Ascending aorta (tissue), 2 donors: ENCODE data around the gene DYNC1I1. TPM values are rescaled to one million over a fixed set of nuclear protein-coding genes. Genes with fewer than 3 reads are reported as not detected.
"Not testable (repeated sequence)": the region's sequence is repeated elsewhere in the genome, so short reads cannot be mapped to it uniquely, and the experiment has no call there.

Source experiments
- DNase-seq, 2 donors: peaks; one replicate each; pipeline ENCODE4 v3.0.0-alpha.2; 2019; ENCODE audit warnings: low spot score in 2 of 2
- H3K27ac ChIP-seq, 2 donors: fragments of 200-600 bp; sonication (generic); one replicate each; pipeline ENCODE4 v1.5.1; 2016 to 2017; ENCODE audit warnings: mild to moderate bottlenecking in 1 of 2
- H3K27me3 ChIP-seq: fragments of 200-600 bp; sonication (generic); one replicate; pipeline ENCODE4 v1.5.1; 2017
- H3K36me3 ChIP-seq, 2 donors: fragments of 200-600 bp; sonication (generic); one replicate each; pipeline ENCODE4 v1.5.1; 2016
- H3K4me1 ChIP-seq, 2 donors: fragments of 200-600 bp; sonication (generic); one replicate each; pipeline ENCODE4 v1.5.1; 2016 to 2017; ENCODE audit warnings: mild to moderate bottlenecking in 1 of 2
- H3K4me3 ChIP-seq, 2 donors: fragments of 200-600 bp; sonication (generic); one replicate each; pipeline ENCODE4 v1.5.1; 2016 to 2017; ENCODE audit warnings: mild to moderate bottlenecking in 1 of 2
- H3K9me3 ChIP-seq, 2 donors: fragments of 200-600 bp; sonication (generic); one replicate each; pipeline ENCODE4 v1.5.1; 2016
- CTCF ChIP-seq, 3 experiments: fragments of 200-600 bp in 2 of 3; fragments of 450-650 bp in 1 of 3; sonication (generic) in 2 of 3; IDR thresholded peaks; one replicate each; pipeline ENCODE4 v1.5.1; 2016 to 2019; ENCODE audit warnings: antibody characterized with exemption in 3 of 3, mild to moderate bottlenecking in 1 of 3, moderate library complexity in 1 of 3
- intact Hi-C: fragments of 100-400 bp; cut with DNase I; formaldehyde crosslinking; loops from one replicate; pipeline ENCODE4 v1.15.1; 2023
- total RNA-seq: library from RNA; depleted of rRNA; stranded (reverse); fragments of >200 nt; gene quantifications from one replicate; pipeline ENCODE4 v1.1.0, GENCODE V29; 2016

The DYNC1I1 gene
- total RNA-seq, 1 donor from 2014 or later: 13.2 TPM

- intact Hi-C loops: no loop called here
- Histone ChIP-seq H3K27me3 (no peaks in the 10 kb centered on the region), H3K9me3 (no peaks in the 10 kb centered on the region), H3K36me3 (no peaks in the 10 kb centered on the region), H3K4me3 (no peak overlapping the region), H3K27ac (no peak overlapping the region), H3K4me1 (peaks cover 0 to 10% of the 10 kb centered on the region in 2 donors)
- DNase-seq: no peak
- TF ChIP-seq CTCF (IDR thresholded peaks at IDR 0.05): no peak
These were observed 157.4 kb downstream of the DYNC1I1 start for GRCh38 chr7:95929710-95930280.

- Histone ChIP-seq H3K27me3 (no peaks in the 10 kb centered on the region), H3K9me3 (no peaks in the 10 kb centered on the region), H3K4me3 (no peak overlapping the region), H3K4me1 (peaks cover 0 to 10% of the 10 kb centered on the region in 2 donors), H3K36me3 (no peaks in the 10 kb centered on the region), H3K27ac (no peak overlapping the region)
- no peak for TF ChIP-seq CTCF (IDR thresholded peaks at IDR 0.05)
- intact Hi-C loops: no loop called here
- DNase-seq: no peak
These were observed 159.3 kb downstream of the DYNC1I1 start for GRCh38 chr7:95931460-95932232.

- Histone ChIP-seq H3K27ac (no peak overlapping the region), H3K4me3 (no peak overlapping the region), H3K4me1 (no peaks in the 10 kb centered on the region), H3K27me3 (no peaks in the 10 kb centered on the region), H3K36me3 (no peaks in the 10 kb centered on the region), H3K9me3 (no peaks in the 10 kb centered on the region)
- no peak for TF ChIP-seq CTCF (IDR thresholded peaks at IDR 0.05)
- DNase-seq: no peak
- intact Hi-C loops: no loop called here
These were observed 161.3 kb downstream of the DYNC1I1 start for GRCh38 chr7:95933618-95934017.

GRCh38 chr7:95944867-95945266 is 172.5 kb downstream of the DYNC1I1 start:
- H3K9me3 ChIP-seq, intact Hi-C loops, H3K27ac ChIP-seq, H3K36me3 ChIP-seq, H3K4me3 ChIP-seq, H3K4me1 ChIP-seq, H3K27me3 ChIP-seq, DNase-seq: not testable (repeated sequence)

DNA sequence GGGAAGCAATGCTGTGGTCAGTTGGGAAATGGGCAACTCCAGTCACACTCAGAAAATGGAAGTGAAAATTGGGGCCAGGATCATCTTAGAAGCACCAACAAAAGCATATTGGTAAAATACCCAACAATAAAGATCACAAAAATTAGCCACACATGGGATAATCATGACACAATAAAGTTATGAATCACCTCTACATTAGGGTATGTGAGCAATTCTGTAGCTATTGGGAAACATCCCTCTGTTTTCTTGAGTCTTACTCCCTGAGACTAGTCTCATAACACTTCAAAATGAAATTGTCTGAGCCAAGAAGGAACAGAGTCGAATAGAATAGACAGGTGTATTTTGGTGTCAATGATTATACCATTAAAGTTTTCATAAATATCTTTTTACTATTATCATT is 178.3 kb downstream of the DYNC1I1 start:
- intact Hi-C loops: no loop called here
- Histone ChIP-seq H3K9me3 (no peaks in the 10 kb centered on the region), H3K4me3 (no peak overlapping the region), H3K27ac (no peak overlapping the region), H3K27me3 (no peaks in the 10 kb centered on the region), H3K4me1 (no peaks in the 10 kb centered on the region), H3K36me3 (no peaks in the 10 kb centered on the region)
- no peak for DNase-seq
- no peak for TF ChIP-seq CTCF (IDR thresholded peaks at IDR 0.05)

- no peak for TF ChIP-seq CTCF (IDR thresholded peaks at IDR 0.05)
- intact Hi-C loops: no loop called here
These were observed 179.2 kb downstream of the DYNC1I1 start for GRCh38 chr7:95951531-95951930.

More at GRCh38 chr7:95951531-95951930, 179.2 kb downstream of the DYNC1I1 start:
- Histone ChIP-seq H3K4me1 (no peaks in the 10 kb centered on the region), H3K27me3 (no peaks in the 10 kb centered on the region), H3K4me3 (no peak overlapping the region), H3K36me3 (no peaks in the 10 kb centered on the region), H3K9me3 (no peaks in the 10 kb centered on the region), H3K27ac (no peak overlapping the region)
- DNase-seq: no peak
